Measurements from ENCODE around the gene TMEM232.

Gene TMEM232

GRCh38 chr5:110507972-110508371 is 218.5 kb downstream of the TMEM232 start:
- no peak for DNase-seq

- DNase-seq, result no peak
Measured at GRCh38 chr5:110506378-110506777, 220.1 kb downstream of the TMEM232 start.

- DNase-seq, result no peak
Measured at GRCh38 chr5:110496276-110496675, 230.2 kb downstream of the TMEM232 start.

- DNase-seq, result no peak
Measured at GRCh38 chr5:110492446-110492845, 234.0 kb downstream of the TMEM232 start.

GRCh38 chr5:110478895-110479294 is 247.6 kb downstream of the TMEM232 start:
- DNase-seq, result no peak

- no peak for DNase-seq
Measured at GRCh38 chr5:110477911-110478310, 248.6 kb downstream of the TMEM232 start.

- no peak for DNase-seq
Measured at GRCh38 chr5:110476164-110476563, 250.3 kb downstream of the TMEM232 start.

- DNase-seq, result no peak
Measured at GRCh38 chr5:110475529-110475928, 250.9 kb downstream of the TMEM232 start.

- DNase-seq, result no peak
Measured at GRCh38 chr5:110469486-110469885, 257.0 kb downstream of the TMEM232 start.

- no peak for DNase-seq
Measured at GRCh38 chr5:110463106-110463505, 263.4 kb downstream of the TMEM232 start.

- no peak for DNase-seq
Measured at GRCh38 chr5:110460837-110461236, 265.6 kb downstream of the TMEM232 start.

- no peak for DNase-seq
Measured at GRCh38 chr5:110458313-110458712, 268.2 kb downstream of the TMEM232 start.

- DNase-seq, result no peak
Measured at GRCh38 chr5:110442856-110443255, 283.6 kb downstream of the TMEM232 start.

GRCh38 chr5:110441035-110441434 is 285.4 kb downstream of the TMEM232 start:
- peak; percentile 52 for DNase-seq

GRCh38 chr5:110440058-110440457 is 286.4 kb downstream of the TMEM232 start:
- no peak for DNase-seq

- DNase-seq, result no peak
Measured at GRCh38 chr5:110439296-110439695, 287.2 kb downstream of the TMEM232 start.

- DNase-seq, result no peak
Measured at GRCh38 chr5:110435207-110435606, 291.3 kb downstream of the TMEM232 start.

- no peak for DNase-seq
Measured at GRCh38 chr5:110431603-110432002, 294.9 kb downstream of the TMEM232 start.

GRCh38 chr5:110414360-110414759 is 312.1 kb downstream of the TMEM232 start:
- DNase-seq, result peak; percentile 9

GRCh38 chr5:110413856-110414255 is 312.6 kb downstream of the TMEM232 start:
- no peak for DNase-seq

GRCh38 chr5:110409571-110409970 is 316.9 kb downstream of the TMEM232 start:
- no peak for DNase-seq

GRCh38 chr5:110402562-110402961 is 323.9 kb downstream of the TMEM232 start:
- no peak for DNase-seq

GRCh38 chr5:110401881-110402280 is 324.6 kb downstream of the TMEM232 start:
- DNase-seq, result no peak

- DNase-seq, result no peak
Measured at GRCh38 chr5:110398951-110399350, 327.5 kb downstream of the TMEM232 start.

- DNase-seq, result no peak
Measured at GRCh38 chr5:110397281-110397680, 329.2 kb downstream of the TMEM232 start.

GRCh38 chr5:110386782-110387181 is 339.7 kb downstream of the TMEM232 start:
- DNase-seq, result no peak

Data from hematopoietic multipotent progenitor cell treated with erythropoietin and hydrocortisone succinate and interleukin-3 and kit ligand, for 6 days (in vitro differentiated cells).